Naive B cell (primary cell): ENCODE results near the gene LRCOL1. TPM values are rescaled to one million over a fixed set of nuclear protein-coding genes. Genes with fewer than 3 reads are reported as not detected.

Experiments
- ATAC-seq, 2 donors: fragments of 150-1000 bp; cut with Tn5 transposase; 2 replicates each; pipeline ENCODE4 v1.10.0; 2021; ENCODE audit warnings: low read depth in 2 of 2, mild to moderate bottlenecking in 2 of 2, moderate library complexity in 2 of 2
- DNase-seq: peaks from one replicate; pipeline ENCODE4 v3.0.0; 2022
- H3K27ac Mint-ChIP-seq, 6 donors: one replicate each; pipeline ENCODE4 v1.8.0; 2020 to 2022; ENCODE audit warnings: mild to moderate bottlenecking in 6 of 6, mixed read lengths in 6 of 6, moderate library complexity in 5 of 6, inconsistent platforms in 2 of 6
- H3K27me3 Mint-ChIP-seq, 3 donors: one replicate each; pipeline ENCODE4 v1.8.0; 2021 to 2022; ENCODE audit warnings: mixed read lengths in 3 of 3, mild to moderate bottlenecking in 1 of 3
- H3K36me3 Mint-ChIP-seq, 2 donors: one replicate each; pipeline ENCODE4 v1.8.0; 2020 to 2022; ENCODE audit warnings: mixed read lengths in 2 of 2, inconsistent platforms in 1 of 2, mild to moderate bottlenecking in 1 of 2
- H3K4me1 Mint-ChIP-seq, 3 donors: one replicate each; pipeline ENCODE4 v1.8.0; 2020 to 2022; ENCODE audit warnings: mixed read lengths in 3 of 3, inconsistent platforms in 1 of 3, mild to moderate bottlenecking in 1 of 3, moderate library complexity in 1 of 3
- H3K4me3 Mint-ChIP-seq, 8 donors: one replicate each; pipeline ENCODE4 v1.8.0; 2020 to 2022; ENCODE audit warnings: mild to moderate bottlenecking in 8 of 8, mixed read lengths in 8 of 8, moderate library complexity in 8 of 8, inconsistent platforms in 2 of 8
- H3K9me3 Mint-ChIP-seq, 7 donors: one replicate each; pipeline ENCODE4 v1.8.0; 2020 to 2022; ENCODE audit warnings: mixed read lengths in 7 of 7, mild to moderate bottlenecking in 5 of 7, inconsistent platforms in 2 of 7, moderate library complexity in 1 of 7
- polyA plus RNA-seq, 6 donors: library from polyadenylated mRNA; unstranded; fragments of 300-500 nt; fragmentation: Illumina TruSeq; gene quantifications; one replicate each; pipeline ENCODE4 v1.2.3, GENCODE V29; 2021; ENCODE audit warnings: low read depth in 6 of 6

LRCOL1 gene
- polyA plus RNA-seq, 6 donors from 2014 or later = not detected

DNA sequence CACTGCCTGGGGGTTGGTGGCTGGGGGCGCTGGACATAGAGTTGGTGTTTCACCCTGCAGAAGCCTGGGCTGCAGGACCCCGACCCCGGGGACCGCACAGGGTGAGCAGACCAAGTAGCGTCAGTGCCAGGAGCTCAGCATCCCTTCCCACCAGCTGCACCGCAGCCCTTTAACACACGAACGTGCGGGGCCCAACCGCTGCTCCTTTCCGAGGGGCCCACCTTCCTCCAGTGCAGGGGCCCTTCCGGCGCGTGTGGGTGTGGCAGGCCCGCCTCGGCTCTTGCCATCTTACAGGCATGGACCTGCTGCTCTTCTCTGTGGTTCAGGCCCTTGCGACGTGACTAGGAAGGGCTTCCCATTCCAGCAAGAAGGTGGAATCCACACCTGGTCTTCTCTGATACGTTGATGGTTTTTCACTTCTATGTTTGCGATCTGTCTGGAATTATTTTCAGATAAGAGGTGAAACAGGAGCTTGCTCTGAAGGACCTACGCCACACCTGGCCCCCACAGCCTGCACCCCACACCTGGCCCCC lies 47.8 kb downstream of the LRCOL1 start:
- H3K4me3 Mint-ChIP-seq = peak overlapping the region in 1 of 8 donors; percentile 5
- H3K4me1 Mint-ChIP-seq = peaks cover 24 to 32% (median 25%) of the 10 kb centered on the region in 3 donors
- H3K36me3 Mint-ChIP-seq = peaks cover 0 to 8% of the 10 kb centered on the region in 2 donors
- ATAC-seq = no peak
- no peak for DNase-seq
- H3K27me3 Mint-ChIP-seq = no peaks in the 10 kb centered on the region
- no peaks in the 10 kb centered on the region for H3K9me3 Mint-ChIP-seq
- H3K27ac Mint-ChIP-seq = no peak overlapping the region

DNA sequence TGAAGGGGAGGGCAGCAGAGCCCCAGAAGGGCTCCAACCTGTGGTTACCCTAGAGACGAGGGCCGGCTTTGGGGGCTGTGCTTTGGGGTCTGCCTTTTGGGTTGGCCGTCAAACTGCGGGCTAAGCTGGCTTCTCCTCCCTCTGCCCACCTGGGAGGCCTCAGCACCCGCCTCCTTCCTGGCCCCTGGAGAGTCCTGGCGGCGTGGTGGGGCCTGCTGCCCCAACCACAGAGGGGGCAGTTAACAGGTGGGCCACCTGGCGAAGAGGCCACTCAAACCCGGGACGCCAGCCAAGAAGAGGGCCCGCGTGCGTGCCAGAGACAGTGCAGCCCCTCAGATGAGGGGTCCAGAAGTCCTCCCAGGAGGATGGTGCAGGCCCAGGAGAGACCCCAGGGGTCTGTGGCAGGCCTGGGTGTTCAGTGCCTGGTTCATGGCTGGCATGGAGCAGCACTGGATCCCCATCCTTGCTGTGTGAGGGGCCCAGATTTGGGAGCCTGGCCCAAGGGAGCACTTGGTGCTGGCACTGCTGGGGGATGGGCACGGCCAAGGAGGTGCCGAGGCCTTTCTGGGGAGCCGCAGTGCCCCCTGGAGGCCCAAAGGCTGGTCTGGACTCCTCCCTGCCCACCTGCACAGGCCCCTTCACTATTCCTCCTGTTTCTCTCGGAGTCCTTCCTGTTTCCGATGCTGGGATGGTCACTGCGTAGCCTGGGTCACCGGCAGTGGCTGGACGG lies 48.8 kb downstream of the LRCOL1 start:
- Mint-ChIP-seq H3K36me3 (peaks cover 0 to 8% of the 10 kb centered on the region in 2 donors), H3K9me3 (no peaks in the 10 kb centered on the region), H3K4me3 (peak overlapping the region; percentile 71 to 92 (median 78)), H3K27ac (peak overlapping the region in 3 of 6 donors; percentile 24 to 78 (median 39)), H3K4me1 (peaks cover 28 to 39% (median 33%) of the 10 kb centered on the region in 3 donors), H3K27me3 (no peaks in the 10 kb centered on the region)
- DNase-seq (peak; percentile 23), ATAC-seq (no peak)

DNA sequence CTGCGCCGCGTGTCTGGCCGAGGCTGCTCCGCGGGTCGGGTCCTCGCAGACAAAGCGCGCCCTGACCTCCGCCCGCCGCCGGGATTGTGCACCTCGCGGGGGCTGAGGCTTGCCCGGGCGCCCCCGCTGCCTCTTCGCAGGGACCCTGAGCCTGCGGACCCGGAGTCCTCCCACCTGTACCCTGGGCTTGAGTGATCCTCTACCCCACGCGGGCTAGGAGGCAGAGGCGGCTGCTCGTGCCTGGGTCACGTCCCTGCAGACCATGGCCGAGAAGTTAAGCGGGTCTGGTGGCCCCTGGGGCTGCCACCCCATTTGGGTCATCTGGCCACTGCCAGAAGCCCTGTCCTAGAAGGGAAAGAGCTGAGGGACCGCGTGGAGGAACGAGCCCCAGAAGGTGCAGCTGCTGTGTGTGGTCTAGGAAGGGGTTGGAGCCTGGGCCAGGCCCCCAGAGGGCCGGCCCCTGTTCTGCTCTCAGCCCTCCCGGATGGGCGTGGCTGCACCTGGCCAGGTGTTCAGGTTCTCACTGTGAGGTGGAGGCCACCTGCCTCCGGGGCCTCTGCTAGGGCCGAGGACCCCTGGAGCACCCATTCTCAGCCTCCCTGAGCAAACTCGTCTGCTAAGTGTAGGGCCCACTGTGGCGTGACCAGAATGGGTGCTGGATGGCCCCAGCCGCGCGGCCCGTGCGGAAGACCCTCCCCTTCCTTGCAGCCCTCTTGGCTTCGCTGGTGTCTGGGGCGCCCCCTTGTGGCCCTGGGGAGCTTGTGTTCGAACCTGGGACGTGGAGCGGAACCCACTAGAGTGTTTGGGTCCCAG lies 49.6 kb downstream of the LRCOL1 start:
- Mint-ChIP-seq H3K4me1 (peaks cover 28 to 46% (median 33%) of the 10 kb centered on the region in 3 donors), H3K27me3 (no peaks in the 10 kb centered on the region), H3K27ac (peak overlapping the region in 5 of 6 donors; percentile 39 to 88 (median 78)), H3K9me3 (no peaks in the 10 kb centered on the region), H3K4me3 (peak overlapping the region; percentile 71 to 92 (median 78)), H3K36me3 (peaks cover 0 to 9% of the 10 kb centered on the region in 2 donors)
- ATAC-seq (peak; percentile 57 to 66), DNase-seq (peak; percentile 81)

DNA sequence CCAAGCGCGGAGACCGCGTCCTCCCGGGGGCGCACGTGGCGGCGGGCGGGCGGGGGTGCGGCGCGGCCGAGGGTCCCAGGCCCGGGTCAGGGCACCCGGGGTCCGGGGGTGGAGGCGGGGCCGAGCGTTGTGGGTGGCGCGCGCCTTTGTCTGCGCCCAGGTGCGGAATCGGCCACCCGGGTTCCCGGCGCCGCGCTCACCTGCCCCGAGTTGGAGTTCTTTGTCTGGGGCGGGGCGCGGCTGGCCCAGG lies 50.1 kb downstream of the LRCOL1 start:
- H3K4me3 Mint-ChIP-seq = peak overlapping the region in 4 of 8 donors; percentile 49 to 86 (median 78)
- peaks cover 0 to 9% of the 10 kb centered on the region in 2 donors for H3K36me3 Mint-ChIP-seq
- no peaks in the 10 kb centered on the region for H3K27me3 Mint-ChIP-seq
- ATAC-seq = peak; percentile 16
- peak; percentile 35 for DNase-seq
- peaks cover 0 to 2% (median 0%) of the 10 kb centered on the region in 7 donors for H3K9me3 Mint-ChIP-seq
- peak overlapping the region in 1 of 6 donors; percentile 39 for H3K27ac Mint-ChIP-seq
- peaks cover 31 to 50% (median 33%) of the 10 kb centered on the region in 3 donors for H3K4me1 Mint-ChIP-seq

DNA sequence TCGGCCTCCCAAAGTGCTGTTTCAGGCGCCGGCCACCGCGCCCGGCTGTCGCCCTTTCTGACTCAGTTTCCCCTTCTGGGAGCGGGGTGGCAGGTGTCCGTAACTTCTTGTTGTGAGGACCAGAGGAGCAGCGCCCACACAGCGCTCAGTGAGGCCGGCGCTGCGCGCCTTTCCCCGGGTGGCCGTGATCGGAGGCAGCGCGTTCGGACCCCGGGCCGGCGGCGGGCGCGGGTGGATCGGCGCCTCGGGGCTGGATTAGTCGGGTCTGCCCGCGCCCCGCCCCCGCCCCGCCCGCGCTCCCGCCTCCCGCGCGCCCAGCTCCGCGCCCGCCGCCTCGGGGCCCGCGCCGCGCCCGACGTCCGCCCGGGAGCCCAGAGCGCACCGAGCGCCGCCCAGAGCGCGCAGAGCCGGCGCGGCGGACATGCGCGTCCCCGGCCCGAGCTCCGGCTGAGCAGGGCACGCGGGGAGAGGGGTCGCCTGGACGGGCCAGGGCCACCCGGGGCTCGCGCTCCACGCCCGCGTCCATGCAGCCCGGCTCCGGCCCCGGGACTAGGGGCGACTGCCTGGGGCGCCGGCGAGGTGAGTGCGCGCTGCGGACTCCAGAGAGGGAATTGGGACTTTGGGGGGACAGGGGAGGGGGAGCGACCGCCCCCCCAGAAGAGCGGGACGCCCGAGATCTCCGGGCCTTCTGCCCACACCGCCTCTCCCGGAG lies 50.6 kb downstream of the LRCOL1 start:
- H3K27me3 Mint-ChIP-seq = no peaks in the 10 kb centered on the region
- peak overlapping the region; percentile 78 to 93 (median 88) for H3K4me3 Mint-ChIP-seq
- peak; percentile 26 to 32 for ATAC-seq
- H3K4me1 Mint-ChIP-seq = peaks cover 28 to 50% (median 33%) of the 10 kb centered on the region in 3 donors
- H3K36me3 Mint-ChIP-seq = peaks cover 0 to 5% of the 10 kb centered on the region in 2 donors
- peaks cover 0 to 2% (median 0%) of the 10 kb centered on the region in 7 donors for H3K9me3 Mint-ChIP-seq
- DNase-seq = peak; percentile 38
- H3K27ac Mint-ChIP-seq = peak overlapping the region in 3 of 6 donors; percentile 86 to 98 (median 90)

DNA sequence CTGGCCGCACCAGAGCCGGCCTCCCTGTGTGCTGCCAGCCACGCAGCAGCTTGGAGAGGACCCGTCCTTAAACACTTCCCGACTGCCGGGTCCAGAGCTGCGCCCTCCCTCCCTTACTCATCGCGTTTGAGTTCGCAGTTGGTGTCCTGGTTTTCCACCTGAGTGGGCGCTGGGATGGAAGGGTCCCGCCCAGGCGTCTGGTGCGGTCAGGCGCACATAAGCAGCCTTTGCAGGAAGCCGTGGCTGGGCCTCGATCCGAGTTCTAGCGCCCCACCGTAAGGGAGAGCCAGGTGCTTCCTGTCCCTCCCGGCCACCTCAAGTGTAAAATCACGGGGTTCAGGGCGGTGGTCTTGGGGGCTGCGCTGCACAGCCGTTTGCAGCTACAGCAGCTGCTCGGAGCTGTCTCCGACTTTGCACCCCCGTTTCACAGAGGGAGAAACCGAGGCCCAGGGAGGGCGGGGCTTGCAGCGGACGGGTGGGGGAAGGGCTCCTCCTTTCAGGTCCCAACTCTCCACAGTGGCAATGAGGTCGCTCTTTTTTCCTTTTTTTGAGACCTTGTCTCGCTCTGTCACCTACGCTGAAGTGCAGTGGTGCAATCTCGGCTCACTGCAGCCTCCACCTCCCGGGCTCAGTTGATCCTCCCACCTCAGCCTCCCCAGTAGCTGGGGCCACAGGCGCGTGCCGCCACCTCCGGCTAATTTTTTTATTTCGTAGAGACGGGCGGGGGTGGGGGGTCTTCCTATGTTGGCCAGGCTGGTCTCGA lies 51.3 kb downstream of the LRCOL1 start:
- H3K4me3 Mint-ChIP-seq = peak overlapping the region; percentile 78 to 93 (median 88)
- peak; percentile 78 for DNase-seq

DNA sequence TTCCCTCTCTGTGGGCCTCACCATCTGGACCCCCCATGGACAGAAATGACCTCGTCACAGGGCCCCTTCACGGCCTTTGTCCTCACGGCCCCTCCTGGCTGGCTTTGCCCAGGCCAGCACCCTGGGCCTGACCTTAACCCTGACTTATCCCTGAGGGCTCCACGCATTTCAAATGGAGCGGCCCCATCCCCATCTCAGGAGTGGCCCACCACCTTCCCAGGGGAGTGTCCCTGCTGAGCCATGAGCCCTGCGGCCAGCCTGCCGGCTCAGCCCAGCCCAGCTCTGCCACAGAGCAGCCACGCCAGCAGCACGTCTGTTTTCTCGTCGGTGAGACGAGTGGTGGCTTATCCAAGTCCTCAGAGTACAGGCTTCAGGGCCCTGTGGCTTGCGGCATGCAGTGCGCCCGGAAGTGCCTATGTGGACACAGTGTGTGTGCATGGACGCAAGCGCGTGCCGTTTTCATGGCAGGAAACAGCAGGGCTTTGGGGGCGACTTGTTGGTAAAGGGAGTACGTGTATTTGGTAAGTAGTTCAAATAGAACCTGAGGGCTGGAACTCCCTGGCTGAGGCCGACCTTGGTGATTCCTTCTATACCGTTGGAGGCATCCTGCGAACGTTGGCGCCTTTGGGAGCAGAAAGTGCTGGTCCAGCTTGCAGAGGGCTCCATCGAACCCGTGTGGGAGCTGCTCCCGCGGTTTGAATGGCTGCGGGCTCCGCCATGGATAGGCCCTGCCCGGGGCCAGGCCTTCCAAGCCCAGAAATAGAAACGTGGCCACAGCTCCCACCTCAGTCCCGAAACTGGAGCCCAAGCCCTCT lies 52.1 kb downstream of the LRCOL1 start:
- Mint-ChIP-seq H3K4me1 (peaks cover 23 to 46% (median 33%) of the 10 kb centered on the region in 3 donors), H3K4me3 (peak overlapping the region; percentile 35 to 91 (median 85)), H3K36me3 (peaks cover 0 to 5% of the 10 kb centered on the region in 2 donors), H3K27ac (peak overlapping the region; percentile 33 to 98 (median 88)), H3K27me3 (no peaks in the 10 kb centered on the region), H3K9me3 (peaks cover 0 to 2% (median 0%) of the 10 kb centered on the region in 7 donors)
- DNase-seq (peak; percentile 29), ATAC-seq (no peak)

More for the DNA sequence above, 51.3 kb downstream of the LRCOL1 start:
- Mint-ChIP-seq H3K27ac (peak overlapping the region; percentile 70 to 98 (median 88)), H3K9me3 (peaks cover 0 to 2% (median 0%) of the 10 kb centered on the region in 7 donors), H3K4me1 (peaks cover 28 to 50% (median 33%) of the 10 kb centered on the region in 3 donors), H3K27me3 (no peaks in the 10 kb centered on the region), H3K36me3 (peaks cover 0 to 5% of the 10 kb centered on the region in 2 donors)
- peak; percentile 57 to 61 for ATAC-seq

DNA sequence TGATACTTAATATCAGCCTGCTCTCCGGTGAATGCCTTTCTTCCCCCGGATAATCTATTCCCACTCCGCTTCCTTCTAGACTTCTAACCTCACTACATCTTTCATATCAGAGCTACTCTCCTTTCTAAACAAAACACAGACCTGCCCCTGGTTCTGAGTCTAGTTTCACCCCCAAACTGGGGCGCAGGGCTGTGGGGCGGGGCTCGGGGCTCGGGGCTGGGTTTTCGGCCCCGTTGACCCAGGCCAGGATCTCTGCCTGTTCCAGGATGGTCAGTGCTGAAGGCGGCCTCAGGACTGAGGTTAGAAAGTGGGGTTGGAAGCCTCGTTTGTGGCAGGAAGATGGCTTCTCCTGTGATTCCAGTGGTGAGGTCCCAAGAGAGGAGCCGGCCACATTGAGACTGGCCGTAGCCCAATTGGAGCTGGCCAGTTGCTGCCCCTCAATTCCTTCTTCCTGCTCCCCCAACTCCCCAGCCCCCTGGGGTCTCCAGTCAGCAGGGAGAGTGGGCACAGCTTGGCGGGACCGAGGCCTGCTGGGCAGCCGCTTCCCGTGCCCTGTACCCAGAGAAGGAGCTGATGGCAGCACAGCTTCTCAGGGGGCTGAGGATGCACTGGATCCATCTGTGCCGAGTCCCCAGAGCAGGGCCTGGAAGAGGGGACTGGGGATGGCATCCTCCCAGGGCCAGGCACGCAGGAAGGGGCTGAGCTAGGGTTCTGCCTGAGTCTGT lies 52.9 kb downstream of the LRCOL1 start:
- Mint-ChIP-seq H3K9me3 (peaks cover 0 to 2% (median 0%) of the 10 kb centered on the region in 7 donors), H3K27me3 (no peaks in the 10 kb centered on the region), H3K4me3 (peak overlapping the region in 3 of 8 donors; percentile 3 to 41 (median 6)), H3K36me3 (peaks cover 0 to 5% of the 10 kb centered on the region in 2 donors), H3K27ac (peak overlapping the region in 3 of 6 donors; percentile 42 to 90 (median 86)), H3K4me1 (peaks cover 23 to 45% (median 33%) of the 10 kb centered on the region in 3 donors)
- DNase-seq (no peak), ATAC-seq (no peak)

DNA sequence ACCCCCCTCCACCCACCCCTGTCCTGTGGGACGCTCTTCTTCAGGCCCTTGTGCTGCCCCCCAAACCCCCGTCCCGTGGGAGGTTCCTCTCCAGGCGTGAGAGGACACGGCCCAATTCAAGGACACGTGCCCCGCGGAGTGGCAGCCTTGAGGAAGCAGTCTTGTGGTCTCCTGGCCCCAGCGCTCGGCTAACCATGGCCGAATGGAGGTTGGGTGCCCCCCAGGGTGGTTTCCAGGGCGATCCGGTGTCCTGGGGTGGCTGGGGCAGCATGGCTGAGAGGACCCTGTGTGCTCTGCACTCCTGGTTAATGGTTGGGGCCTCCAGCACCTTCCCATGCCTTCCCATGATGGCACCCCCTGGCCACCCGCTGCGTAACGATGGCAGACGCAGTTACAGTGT lies 53.6 kb downstream of the LRCOL1 start:
- ATAC-seq = no peak
- Mint-ChIP-seq H3K9me3 (peaks cover 0 to 2% (median 0%) of the 10 kb centered on the region in 7 donors), H3K4me3 (peak overlapping the region in 3 of 8 donors; percentile 3 to 15 (median 7)), H3K27ac (peak overlapping the region in 4 of 6 donors; percentile 2 to 86 (median 46)), H3K4me1 (peaks cover 20 to 45% (median 31%) of the 10 kb centered on the region in 3 donors), H3K36me3 (peaks cover 0 to 5% of the 10 kb centered on the region in 2 donors), H3K27me3 (no peaks in the 10 kb centered on the region)
- no peak for DNase-seq

DNA sequence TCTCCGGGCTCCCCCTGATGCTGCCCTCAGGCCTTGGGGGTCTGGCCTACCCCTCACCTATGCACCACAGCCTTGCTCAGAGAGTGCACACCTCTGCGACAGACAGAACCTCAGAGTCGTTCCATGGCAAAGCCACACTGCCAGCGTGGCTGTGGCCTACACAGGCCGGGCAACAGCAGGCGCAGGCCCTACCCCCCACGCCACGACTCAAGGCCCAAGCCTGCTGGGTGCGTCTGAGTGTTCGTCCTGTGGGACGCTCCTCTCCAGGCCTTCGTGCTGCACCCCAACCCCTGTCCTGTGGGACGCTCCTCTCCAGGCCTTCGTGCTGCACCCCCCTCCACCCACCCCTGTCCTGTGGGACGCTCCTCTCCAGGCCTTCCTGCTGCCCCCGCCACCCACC lies 54.2 kb downstream of the LRCOL1 start:
- Mint-ChIP-seq H3K27ac (peak overlapping the region in 2 of 6 donors; percentile 24 to 73), H3K27me3 (no peaks in the 10 kb centered on the region), H3K36me3 (peaks cover 0 to 5% of the 10 kb centered on the region in 2 donors), H3K4me3 (no peak overlapping the region), H3K4me1 (peaks cover 18 to 41% (median 28%) of the 10 kb centered on the region in 3 donors), H3K9me3 (peaks cover 0 to 2% (median 0%) of the 10 kb centered on the region in 7 donors)
- ATAC-seq = no peak
- no peak for DNase-seq

DNA sequence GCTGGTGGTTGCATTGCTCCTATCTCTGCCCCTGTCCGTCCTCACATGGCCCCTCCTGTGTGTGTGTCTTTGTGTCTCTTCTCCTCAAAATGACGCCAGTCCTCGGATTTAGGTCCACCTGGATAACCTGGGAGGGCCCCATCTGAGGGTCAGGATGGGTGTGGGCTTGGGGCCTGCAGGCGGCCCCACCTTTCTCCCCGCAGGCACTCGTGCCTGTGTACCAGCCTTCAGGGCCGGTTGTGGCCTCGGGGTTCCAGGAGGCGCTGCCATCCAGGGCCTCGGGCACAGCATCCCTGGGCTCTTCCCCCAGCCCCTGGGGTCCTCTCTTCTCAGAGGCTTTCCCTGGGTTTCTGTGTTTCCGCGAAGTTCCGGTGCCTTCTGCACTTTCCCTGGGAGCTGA lies 54.7 kb downstream of the LRCOL1 start:
- ATAC-seq (no peak), DNase-seq (no peak)
- peaks cover 16 to 36% (median 26%) of the 10 kb centered on the region in 3 donors for H3K4me1 Mint-ChIP-seq
- H3K27ac Mint-ChIP-seq = no peak overlapping the region
- no peak overlapping the region for H3K4me3 Mint-ChIP-seq
- no peaks in the 10 kb centered on the region for H3K27me3 Mint-ChIP-seq
- H3K36me3 Mint-ChIP-seq = peaks cover 0 to 5% of the 10 kb centered on the region in 2 donors
- peaks cover 0 to 2% (median 0%) of the 10 kb centered on the region in 7 donors for H3K9me3 Mint-ChIP-seq
